ENCODE data around the gene PTPRJ. TPM values are rescaled to one million over a fixed set of nuclear protein-coding genes. Genes with fewer than 3 reads are reported as not detected.

The PTPRJ gene
- total RNA-seq, 1 experiment from 2014 or later: 10.5 TPM

GRCh38 chr11:48114740-48115139 lies 134.4 kb downstream of the PTPRJ start:
- Histone ChIP-seq H3K27me3 (ENCODE audit: low read length) (no peaks in the 10 kb centered on the region), H3K4me2 (ENCODE audit: low read length) (no peak overlapping the region), H3K4me3 (ENCODE audit: low read length) (no peak overlapping the region), H3F3A (ENCODE audit: low read length, unreplicated experiment) (no peaks in the 10 kb centered on the region), H3K4me1 (ENCODE audit: insufficient read depth, low read length) (peaks cover under 1% of the 10 kb centered on the region), H3K9me3 (ENCODE audit: low read length) (0 out of 2 replicates have a peak, but pooled peaks cover 3% of the 10 kb centered on the region), H3K36me3 (ENCODE audit: low read depth, low read length) (peaks cover 26% of the 10 kb centered on the region), H3K27ac (ENCODE audit: low read length) (no peak overlapping the region), H3K9me2 (replicated peaks; ENCODE audit: low read length) (no peaks in the 10 kb centered on the region), H4K20me1 (ENCODE audit: low read length) (no peaks in the 10 kb centered on the region), H3K79me2 (ENCODE audit: low read length) (0 out of 2 replicates have a peak, but pooled peaks cover 3% of the 10 kb centered on the region), H3K9ac (ENCODE audit: low read length) (no peak overlapping the region), H2AFZ (ENCODE audit: low read length) (no peak overlapping the region)
- TF ChIP-seq EZH2 (IDR thresholded peaks at IDR 0.05; ENCODE audit: low read length, unreplicated experiment): no peak
- TF ChIP-seq CTCF (conservative IDR thresholded peaks at IDR 0.05; ENCODE audit: low read depth, low read length): no peak
- no peak for TF ChIP-seq EZH2phosphoT487 (IDR thresholded peaks at IDR 0.05; ENCODE audit: borderline replicate concordance, low read length)
- DNase-seq (no peak), ATAC-seq (no peak)
- intact Hi-C loops (cut with micrococcal nuclease): no loop called here
- no TSS peak for BruUV-seq (replicated peaks)
- ChIA-PET CTCF (no interaction called here), POLR2A (ENCODE audit: unreplicated experiment) (no interaction called here)

GRCh38 chr11:48116437-48117228 lies 136.3 kb downstream of the PTPRJ start:
- ChIA-PET CTCF (no interaction called here), POLR2A (ENCODE audit: unreplicated experiment) (no interaction called here)
- Histone ChIP-seq H3K4me1 (ENCODE audit: insufficient read depth, low read length) (no peaks in the 10 kb centered on the region), H3K4me2 (ENCODE audit: low read length) (no peak overlapping the region), H4K20me1 (ENCODE audit: low read length) (no peaks in the 10 kb centered on the region), H3K4me3 (ENCODE audit: low read length) (no peak overlapping the region), H3K27ac (ENCODE audit: low read length) (no peak overlapping the region), H3K79me2 (ENCODE audit: low read length) (no peaks in the 10 kb centered on the region), H3K9me2 (replicated peaks; ENCODE audit: low read length) (no peaks in the 10 kb centered on the region), H3K9me3 (ENCODE audit: low read length) (0 out of 2 replicates have a peak, but pooled peaks cover 3% of the 10 kb centered on the region), H3K9ac (ENCODE audit: low read length) (no peak overlapping the region), H2AFZ (ENCODE audit: low read length) (no peak overlapping the region), H3F3A (ENCODE audit: low read length, unreplicated experiment) (no peaks in the 10 kb centered on the region), H3K27me3 (ENCODE audit: low read length) (no peaks in the 10 kb centered on the region), H3K36me3 (ENCODE audit: low read depth, low read length) (peaks cover 29% of the 10 kb centered on the region)
- ATAC-seq (peak; percentile 60), DNase-seq (no peak)
- TF ChIP-seq CTCF (conservative IDR thresholded peaks at IDR 0.05; ENCODE audit: low read depth, low read length) (peak; percentile 56), EZH2 (IDR thresholded peaks at IDR 0.05; ENCODE audit: low read length, unreplicated experiment) (no peak)
- intact Hi-C loops (cut with micrococcal nuclease): no loop called here
- BruUV-seq (replicated peaks): no TSS peak

GRCh38 chr11:48122246-48122645 lies 141.9 kb downstream of the PTPRJ start:
- Histone ChIP-seq H3K27ac (ENCODE audit: low read length) (no peak overlapping the region), H3K9ac (ENCODE audit: low read length) (no peak overlapping the region), H3K27me3 (ENCODE audit: low read length) (no peaks in the 10 kb centered on the region), H3K9me2 (replicated peaks; ENCODE audit: low read length) (no peaks in the 10 kb centered on the region), H3K4me2 (ENCODE audit: low read length) (no peak overlapping the region), H3K4me1 (ENCODE audit: insufficient read depth, low read length) (no peaks in the 10 kb centered on the region), H4K20me1 (ENCODE audit: low read length) (no peaks in the 10 kb centered on the region), H3K79me2 (ENCODE audit: low read length) (no peaks in the 10 kb centered on the region), H2AFZ (ENCODE audit: low read length) (no peak overlapping the region), H3K36me3 (ENCODE audit: low read depth, low read length) (peaks cover 5% of the 10 kb centered on the region; the same call in 1 of the 2 replicates), H3K4me3 (ENCODE audit: low read length) (no peak overlapping the region), H3K9me3 (ENCODE audit: low read length) (no peaks in the 10 kb centered on the region), H3F3A (ENCODE audit: low read length, unreplicated experiment) (no peaks in the 10 kb centered on the region)
- no TSS peak for BruUV-seq (replicated peaks)
- CTCF ChIA-PET: no interaction called here
- POLR2A ChIA-PET (ENCODE audit: unreplicated experiment): no interaction called here
- intact Hi-C loops (cut with micrococcal nuclease): no loop called here
- DNase-seq (no peak), ATAC-seq (no peak)
- no peak for TF ChIP-seq EZH2phosphoT487 (IDR thresholded peaks at IDR 0.05; ENCODE audit: borderline replicate concordance, low read length)
- no peak for TF ChIP-seq CTCF (conservative IDR thresholded peaks at IDR 0.05; ENCODE audit: low read depth, low read length)
- no peak for TF ChIP-seq EZH2 (IDR thresholded peaks at IDR 0.05; ENCODE audit: low read length, unreplicated experiment)
